ENCODE measurements around the gene LMO1.

Gene LMO1

DNA sequence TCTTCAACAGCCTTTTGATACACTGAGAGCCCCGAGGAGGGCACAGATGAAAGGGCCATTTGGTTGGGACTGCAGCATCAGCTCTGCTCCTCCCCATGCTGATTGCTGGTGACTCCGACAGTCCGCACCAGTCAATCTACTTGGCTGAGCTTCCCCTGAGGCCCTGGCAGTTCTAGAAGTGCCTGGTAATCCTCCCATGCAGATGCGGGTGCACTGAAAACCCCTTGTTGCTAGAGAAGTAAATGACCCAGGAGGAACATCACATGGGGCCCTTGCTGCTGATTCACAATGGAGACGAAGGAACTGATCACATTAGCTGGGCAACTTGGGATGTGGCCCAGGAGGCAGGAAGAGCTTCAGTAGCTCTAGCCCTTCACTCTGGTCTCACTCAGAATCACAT lies 59.7 kb downstream of the LMO1 start:
- no peaks in the 10 kb centered on the region for H3K79me2 ChIP-seq (ENCODE audit: control insufficient read depth, insufficient read depth, low read length, poor library complexity)
- H2AK5ac ChIP-seq (ENCODE audit: low read length): no peak overlapping the region
- no peak overlapping the region for H3K18ac ChIP-seq (ENCODE audit: low read length)
- no peak overlapping the region for H3K4ac ChIP-seq (ENCODE audit: low read depth, low read length)
- no peak overlapping the region for H3K9ac ChIP-seq (ENCODE audit: low read length)
- H2BK120ac ChIP-seq (ENCODE audit: insufficient read depth, low read length, poor library complexity): no peak overlapping the region
- H3K4me2 ChIP-seq (ENCODE audit: low read length): no peak overlapping the region
- DNase-seq: no peak
- peaks cover 3 to 5% of the 10 kb centered on the region in 2 experiments for H3K4me1 ChIP-seq (ENCODE audit: control insufficient read depth in 1 of 2, insufficient read depth in 2 of 2, low read length in 2 of 2)
- no peak overlapping the region for H2AFZ ChIP-seq (ENCODE audit: insufficient read depth, low read length, poor library complexity)
- no peak overlapping the region for H2BK12ac ChIP-seq (ENCODE audit: low read length)
- no peak overlapping the region for H4K12ac ChIP-seq (ENCODE audit: low read depth, low read length)
- WGBS (ENCODE audit: extremely low coverage, insufficient coverage, insufficient read length): no CpG with 5 or more reads among the region's 5 CpGs
- H4K91ac ChIP-seq (ENCODE audit: low read depth, low read length): no peak overlapping the region
- no peak overlapping the region for H3K23ac ChIP-seq (ENCODE audit: low read length)
- no peak overlapping the region for H2BK5ac ChIP-seq (ENCODE audit: low read depth, low read length, poor library complexity)
- H3K27ac ChIP-seq (ENCODE audit: low read depth, low read length): no peak overlapping the region
- H3K27me3 ChIP-seq (ENCODE audit: insufficient read depth, low read length): no peaks in the 10 kb centered on the region
- H3K79me1 ChIP-seq (ENCODE audit: low read length): no peaks in the 10 kb centered on the region
- no peaks in the 10 kb centered on the region for H3K9me3 ChIP-seq (ENCODE audit: insufficient read depth, low read depth, low read length)
- H4K8ac ChIP-seq (ENCODE audit: low read depth, low read length): no peak overlapping the region
- no peaks in the 10 kb centered on the region for H3K36me3 ChIP-seq (ENCODE audit: control insufficient read depth in 1 of 2, insufficient read depth in 2 of 2, low read length in 2 of 2)
- H3K4me3 ChIP-seq (ENCODE audit: low read depth, low read length): no peak overlapping the region
- H3K14ac ChIP-seq (ENCODE audit: low read length): no peak overlapping the region

DNA sequence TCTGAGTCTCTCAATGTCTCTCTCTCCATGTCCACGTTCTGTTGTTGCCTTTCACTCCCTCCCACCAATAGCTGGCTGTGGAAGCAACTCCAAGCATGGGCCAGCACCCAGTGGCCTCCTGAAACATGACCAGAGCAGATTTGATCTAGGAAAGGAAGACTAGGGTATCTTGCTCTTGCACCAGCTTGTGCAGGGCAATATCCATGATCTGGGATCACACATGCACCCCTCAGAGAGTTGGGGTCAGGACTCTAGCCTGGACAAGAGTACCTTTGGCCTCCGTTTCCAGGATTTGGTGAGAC lies 60.3 kb downstream of the LMO1 start:
- Histone ChIP-seq H4K8ac (ENCODE audit: low read depth, low read length) (no peak overlapping the region), H3K4me2 (ENCODE audit: low read length) (no peak overlapping the region), H3K4me3 (ENCODE audit: low read depth, low read length) (no peak overlapping the region), H3K4me1 (ENCODE audit: control insufficient read depth in 1 of 2, insufficient read depth in 2 of 2, low read length in 2 of 2) (peaks cover 3 to 5% of the 10 kb centered on the region in 2 experiments), H4K91ac (ENCODE audit: low read depth, low read length) (no peak overlapping the region), H3K4ac (ENCODE audit: low read depth, low read length) (no peak overlapping the region), H2AFZ (ENCODE audit: insufficient read depth, low read length, poor library complexity) (no peak overlapping the region), H2BK12ac (ENCODE audit: low read length) (no peak overlapping the region), H3K27me3 (ENCODE audit: insufficient read depth, low read length) (no peaks in the 10 kb centered on the region), H3K79me2 (ENCODE audit: control insufficient read depth, insufficient read depth, low read length, poor library complexity) (no peaks in the 10 kb centered on the region), H3K36me3 (ENCODE audit: control insufficient read depth in 1 of 2, insufficient read depth in 2 of 2, low read length in 2 of 2) (no peaks in the 10 kb centered on the region), H2BK5ac (ENCODE audit: low read depth, low read length, poor library complexity) (no peak overlapping the region), H3K9ac (ENCODE audit: low read length) (no peak overlapping the region), H2AK5ac (ENCODE audit: low read length) (no peak overlapping the region), H2BK120ac (ENCODE audit: insufficient read depth, low read length, poor library complexity) (no peak overlapping the region), H3K27ac (ENCODE audit: low read depth, low read length) (no peak overlapping the region), H3K14ac (ENCODE audit: low read length) (no peak overlapping the region), H3K18ac (ENCODE audit: low read length) (no peak overlapping the region), H3K23ac (ENCODE audit: low read length) (no peak overlapping the region), H3K79me1 (ENCODE audit: low read length) (no peaks in the 10 kb centered on the region), H4K12ac (ENCODE audit: low read depth, low read length) (no peak overlapping the region), H3K9me3 (ENCODE audit: insufficient read depth, low read depth, low read length) (no peaks in the 10 kb centered on the region)
- no CpG with 5 or more reads among the region's 2 CpGs for WGBS (ENCODE audit: extremely low coverage, insufficient coverage, insufficient read length)
- DNase-seq: no peak

DNA sequence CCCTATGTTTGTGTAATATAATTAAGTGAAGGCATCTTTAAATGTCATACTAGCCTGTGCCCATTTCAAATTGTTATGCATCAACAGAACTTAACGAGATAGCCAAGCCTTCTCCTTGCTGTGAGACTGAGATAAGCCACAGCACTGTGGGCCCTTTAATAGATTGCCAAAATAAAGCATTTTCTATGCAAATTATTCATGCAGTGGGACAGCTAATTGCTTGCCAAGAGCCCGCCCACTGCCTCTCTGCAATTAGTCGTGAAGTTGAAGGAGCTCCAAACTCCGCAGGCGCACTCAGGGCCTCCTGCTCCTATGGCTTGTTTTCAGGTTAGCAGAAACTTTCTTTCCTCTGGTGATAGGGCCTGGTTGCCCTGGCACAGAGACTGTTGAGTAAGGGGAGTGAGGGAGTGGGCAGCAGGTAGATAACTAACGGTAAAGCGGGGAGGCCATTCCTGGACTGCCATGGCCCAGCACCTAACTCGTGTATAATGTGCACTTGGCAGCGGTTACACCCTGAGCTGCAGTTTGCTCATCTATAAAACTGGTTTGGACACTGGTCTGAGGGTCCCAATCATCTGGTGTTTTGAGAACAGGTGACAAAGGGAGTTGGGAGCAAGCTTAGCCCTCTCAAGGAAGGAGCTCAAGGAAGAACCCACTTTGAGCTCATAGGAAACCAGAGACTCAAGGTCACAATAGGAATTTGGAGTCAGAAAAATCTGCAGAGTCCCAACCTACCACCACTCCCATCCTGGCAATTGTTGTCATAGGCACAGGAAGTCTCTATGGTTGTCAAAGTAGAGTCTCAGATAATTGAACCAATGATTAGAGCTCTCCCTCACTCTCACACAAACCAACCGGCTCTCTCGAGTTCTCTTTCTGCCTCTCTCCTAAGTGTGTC lies 60.9 kb downstream of the LMO1 start:
- no peak overlapping the region for H3K27ac ChIP-seq (ENCODE audit: low read depth, low read length)
- H3K27me3 ChIP-seq (ENCODE audit: insufficient read depth, low read length): peaks cover 2% of the 10 kb centered on the region
- H4K8ac ChIP-seq (ENCODE audit: low read depth, low read length): no peak overlapping the region
- H2BK120ac ChIP-seq (ENCODE audit: insufficient read depth, low read length, poor library complexity): no peak overlapping the region
- H3K9ac ChIP-seq (ENCODE audit: low read length): no peak overlapping the region
- no peak for DNase-seq
- H2AK5ac ChIP-seq (ENCODE audit: low read length): no peak overlapping the region
- H2BK12ac ChIP-seq (ENCODE audit: low read length): no peak overlapping the region
- H3K79me1 ChIP-seq (ENCODE audit: low read length): no peaks in the 10 kb centered on the region
- H3K18ac ChIP-seq (ENCODE audit: low read length): no peak overlapping the region
- no peak overlapping the region for H2BK5ac ChIP-seq (ENCODE audit: low read depth, low read length, poor library complexity)
- no peak overlapping the region for H2AFZ ChIP-seq (ENCODE audit: insufficient read depth, low read length, poor library complexity)
- no peak overlapping the region for H3K4me2 ChIP-seq (ENCODE audit: low read length)
- no peaks in the 10 kb centered on the region for H3K36me3 ChIP-seq (ENCODE audit: control insufficient read depth in 1 of 2, insufficient read depth in 2 of 2, low read length in 2 of 2)
- WGBS (ENCODE audit: extremely low coverage, insufficient coverage, insufficient read length): no CpG with 5 or more reads among the region's 11 CpGs
- H4K91ac ChIP-seq (ENCODE audit: low read depth, low read length): no peak overlapping the region
- no peak overlapping the region for H3K4me3 ChIP-seq (ENCODE audit: low read depth, low read length)
- H3K79me2 ChIP-seq (ENCODE audit: control insufficient read depth, insufficient read depth, low read length, poor library complexity): no peaks in the 10 kb centered on the region
- H3K14ac ChIP-seq (ENCODE audit: low read length): no peak overlapping the region
- H3K23ac ChIP-seq (ENCODE audit: low read length): no peak overlapping the region
- no peaks in the 10 kb centered on the region for H3K9me3 ChIP-seq (ENCODE audit: insufficient read depth, low read depth, low read length)
- peaks cover 3 to 5% of the 10 kb centered on the region in 2 experiments for H3K4me1 ChIP-seq (ENCODE audit: control insufficient read depth in 1 of 2, insufficient read depth in 2 of 2, low read length in 2 of 2)
- H4K12ac ChIP-seq (ENCODE audit: low read depth, low read length): no peak overlapping the region
- no peak overlapping the region for H3K4ac ChIP-seq (ENCODE audit: low read depth, low read length)

DNA sequence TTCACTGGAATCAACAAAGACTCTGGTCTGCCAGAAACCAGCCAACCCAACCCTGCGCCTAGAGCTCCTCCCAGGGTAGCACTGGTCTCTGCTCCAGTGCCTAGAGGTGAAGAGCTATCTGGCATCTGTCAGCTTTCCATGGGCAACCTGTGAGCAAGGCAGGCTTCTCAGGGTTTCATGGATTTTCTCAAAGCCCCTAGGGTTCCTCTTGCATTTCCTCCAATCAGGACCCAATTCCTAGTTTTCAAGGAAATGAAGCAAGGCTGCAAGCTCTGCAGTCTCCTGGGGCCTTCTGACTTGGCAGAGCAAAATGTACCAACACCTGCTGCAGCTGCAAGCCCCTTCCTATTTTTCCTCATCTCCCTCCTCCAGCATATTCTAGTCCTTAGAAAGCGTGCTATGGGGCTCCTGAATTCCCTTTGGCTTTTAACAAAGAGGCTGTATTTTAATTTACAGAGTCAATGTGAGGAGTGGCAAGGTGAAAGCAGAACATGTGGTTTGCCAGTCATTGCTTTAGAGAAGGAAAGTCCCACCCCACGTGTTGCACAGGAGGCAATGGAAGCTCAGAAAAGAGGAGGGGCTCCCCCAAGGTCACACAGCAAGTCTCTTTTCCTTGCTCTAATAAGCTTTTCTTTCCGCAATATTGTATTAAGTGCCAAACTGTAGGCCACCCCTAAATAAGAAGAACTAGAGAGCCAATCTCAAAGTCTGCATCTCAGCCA lies 61.9 kb downstream of the LMO1 start:
- no peak overlapping the region for H3K4me3 ChIP-seq (ENCODE audit: low read depth, low read length)
- peaks cover 2% of the 10 kb centered on the region for H3K27me3 ChIP-seq (ENCODE audit: insufficient read depth, low read length)
- H3K79me1 ChIP-seq (ENCODE audit: low read length): no peaks in the 10 kb centered on the region
- no peaks in the 10 kb centered on the region for H3K79me2 ChIP-seq (ENCODE audit: control insufficient read depth, insufficient read depth, low read length, poor library complexity)
- no peak overlapping the region for H3K14ac ChIP-seq (ENCODE audit: low read length)
- H4K12ac ChIP-seq (ENCODE audit: low read depth, low read length): no peak overlapping the region
- no peak overlapping the region for H2AK5ac ChIP-seq (ENCODE audit: low read length)
- H3K18ac ChIP-seq (ENCODE audit: low read length): no peak overlapping the region
- H3K9ac ChIP-seq (ENCODE audit: low read length): no peak overlapping the region
- H4K8ac ChIP-seq (ENCODE audit: low read depth, low read length): no peak overlapping the region
- DNase-seq: no peak
- H2AFZ ChIP-seq (ENCODE audit: insufficient read depth, low read length, poor library complexity): no peak overlapping the region
- no peak overlapping the region for H3K4ac ChIP-seq (ENCODE audit: low read depth, low read length)
- no peaks in the 10 kb centered on the region for H3K4me1 ChIP-seq (ENCODE audit: control insufficient read depth in 1 of 2, insufficient read depth in 2 of 2, low read length in 2 of 2)
- no peak overlapping the region for H3K4me2 ChIP-seq (ENCODE audit: low read length)
- no peak overlapping the region for H3K23ac ChIP-seq (ENCODE audit: low read length)
- no peak overlapping the region for H2BK5ac ChIP-seq (ENCODE audit: low read depth, low read length, poor library complexity)
- no peak overlapping the region for H3K27ac ChIP-seq (ENCODE audit: low read depth, low read length)
- no peaks in the 10 kb centered on the region for H3K9me3 ChIP-seq (ENCODE audit: insufficient read depth, low read depth, low read length)
- no peak overlapping the region for H2BK12ac ChIP-seq (ENCODE audit: low read length)
- no peak overlapping the region for H2BK120ac ChIP-seq (ENCODE audit: insufficient read depth, low read length, poor library complexity)
- no peaks in the 10 kb centered on the region for H3K36me3 ChIP-seq (ENCODE audit: control insufficient read depth in 1 of 2, insufficient read depth in 2 of 2, low read length in 2 of 2)
- WGBS (ENCODE audit: extremely low coverage, insufficient coverage, insufficient read length): no CpG with 5 or more reads among the region's 4 CpGs
- H4K91ac ChIP-seq (ENCODE audit: low read depth, low read length): no peak overlapping the region

Data from trophoblast cell (in vitro differentiated cells and primary cell).